HEK293 (cell line): Measurements from ENCODE around the gene MRS2.
A peak's percentile ranks its signal among the peaks of the same experiment; 100 is the strongest.

Experiments
- CTCF ChIP-seq: fragments of 450-650 bp; formaldehyde crosslinking; IDR thresholded peaks from 2 replicates; pipeline ENCODE4 v1.5.1; 2016; ENCODE audit warnings: missing biosample characterization, missing genetic modification characterization
- EGR2 ChIP-seq: fragments of 450-650 bp; formaldehyde crosslinking; IDR thresholded peaks from 2 replicates; pipeline ENCODE4 v1.5.1; 2016; ENCODE audit warnings: low read depth, missing biosample characterization, missing genetic modification characterization
- GLIS2 ChIP-seq: fragments of 450-650 bp; formaldehyde crosslinking; IDR thresholded peaks from 2 replicates; pipeline ENCODE4 v1.5.1; 2016; ENCODE audit warnings: missing biosample characterization, missing genetic modification characterization
- IKZF3 ChIP-seq: fragments of 450-650 bp; IDR thresholded peaks from 2 replicates; pipeline ENCODE4 v1.5.0; 2018; ENCODE audit warnings: missing biosample characterization, mild to moderate bottlenecking, missing genetic modification characterization, moderate library complexity
- KLF9 ChIP-seq: fragments of 450-650 bp; formaldehyde crosslinking; IDR thresholded peaks from 2 replicates; pipeline ENCODE4 v1.5.1; 2016; ENCODE audit warnings: missing biosample characterization, missing genetic modification characterization, low read depth
- OSR2 ChIP-seq: fragments of 450-650 bp; formaldehyde crosslinking; IDR thresholded peaks from 2 replicates; pipeline ENCODE4 v1.5.1; 2016; ENCODE audit warnings: missing biosample characterization, missing genetic modification characterization
- SP7 ChIP-seq: fragments of 450-650 bp; formaldehyde crosslinking; IDR thresholded peaks from 2 replicates; pipeline ENCODE4 v1.5.1; 2016; ENCODE audit warnings: missing biosample characterization, missing genetic modification characterization
- ZBTB21 ChIP-seq: fragments of 450-650 bp; formaldehyde crosslinking; IDR thresholded peaks from 2 replicates; pipeline ENCODE4 v1.5.1; 2017; ENCODE audit warnings: missing biosample characterization, missing genetic modification characterization
- ZEB2 ChIP-seq: fragments of 450-650 bp; formaldehyde crosslinking; IDR thresholded peaks from 2 replicates; pipeline ENCODE4 v1.5.1; 2016; ENCODE audit warnings: missing biosample characterization, missing genetic modification characterization
- ZFHX2 ChIP-seq: fragments of 450-650 bp; formaldehyde crosslinking; conservative IDR thresholded peaks from 2 replicates; pipeline ENCODE4 v1.5.1; 2016; ENCODE audit warnings: missing biosample characterization, missing genetic modification characterization
- ZFP69B ChIP-seq: fragments of 450-650 bp; formaldehyde crosslinking; IDR thresholded peaks from 2 replicates; pipeline ENCODE4 v1.5.1; 2016; ENCODE audit warnings: missing biosample characterization, missing genetic modification characterization
- ZIC2 ChIP-seq: fragments of 450-650 bp; formaldehyde crosslinking; IDR thresholded peaks from 2 replicates; pipeline ENCODE4 v1.5.1; 2016; ENCODE audit warnings: missing biosample characterization, missing genetic modification characterization
- ZNF10 ChIP-seq: fragments of 450-650 bp; formaldehyde crosslinking; IDR thresholded peaks from 2 replicates; pipeline ENCODE4 v1.5.1; 2017; ENCODE audit warnings: missing biosample characterization, missing genetic modification characterization
- ZNF121 ChIP-seq: fragments of 450-650 bp; formaldehyde crosslinking; IDR thresholded peaks from 2 replicates; pipeline ENCODE4 v1.5.1; 2016; ENCODE audit warnings: missing biosample characterization, missing genetic modification characterization
- ZNF146 ChIP-seq: fragments of 450-650 bp; formaldehyde crosslinking; IDR thresholded peaks from 2 replicates; pipeline ENCODE4 v1.5.1; 2016; ENCODE audit warnings: missing biosample characterization, missing genetic modification characterization
- ZNF169 ChIP-seq: fragments of 450-650 bp; formaldehyde crosslinking; IDR thresholded peaks from 2 replicates; pipeline ENCODE4 v1.5.1; 2016; ENCODE audit warnings: missing biosample characterization, missing genetic modification characterization
- ZNF2 ChIP-seq: fragments of 450-650 bp; formaldehyde crosslinking; IDR thresholded peaks from 2 replicates; pipeline ENCODE4 v1.5.1; 2016; ENCODE audit warnings: missing biosample characterization, missing genetic modification characterization
- ZNF335 ChIP-seq: fragments of 450-650 bp; formaldehyde crosslinking; conservative IDR thresholded peaks from 2 replicates; pipeline ENCODE4 v1.5.1; 2016; ENCODE audit warnings: missing biosample characterization, missing genetic modification characterization
- ZNF423 ChIP-seq: fragments of 450-650 bp; formaldehyde crosslinking; IDR thresholded peaks from 2 replicates; pipeline ENCODE4 v1.5.1; 2016; ENCODE audit warnings: missing biosample characterization, missing genetic modification characterization
- ZNF426 ChIP-seq: fragments of 450-650 bp; formaldehyde crosslinking; IDR thresholded peaks from 2 replicates; pipeline ENCODE4 v1.5.1; 2017; ENCODE audit warnings: missing biosample characterization, missing genetic modification characterization, mild to moderate bottlenecking, inconsistent platforms, moderate library complexity
- ZNF48 ChIP-seq: fragments of 450-650 bp; formaldehyde crosslinking; IDR thresholded peaks from 2 replicates; pipeline ENCODE4 v1.5.1; 2016; ENCODE audit warnings: missing biosample characterization, missing genetic modification characterization
- ZNF529 ChIP-seq: fragments of 450-650 bp; formaldehyde crosslinking; IDR thresholded peaks from 2 replicates; pipeline ENCODE4 v1.5.1; 2017; ENCODE audit warnings: missing genetic modification characterization, missing biosample characterization; ENCODE audit not compliant: insufficient replicate concordance
- ZNF747 ChIP-seq: fragments of 450-650 bp; formaldehyde crosslinking; IDR thresholded peaks from 2 replicates; pipeline ENCODE4 v1.5.1; 2016; ENCODE audit warnings: missing biosample characterization, missing genetic modification characterization
- ZNF776 ChIP-seq: fragments of 450-650 bp; formaldehyde crosslinking; IDR thresholded peaks from 2 replicates; pipeline ENCODE4 v1.5.0; 2017; ENCODE audit warnings: missing biosample characterization, missing genetic modification characterization, borderline replicate concordance
- ZSCAN4 ChIP-seq: fragments of 450-650 bp; formaldehyde crosslinking; IDR thresholded peaks from 2 replicates; pipeline ENCODE4 v1.5.1; 2017; ENCODE audit warnings: missing biosample characterization, missing genetic modification characterization
- TF ChIP-seq, protein P1 (sequence below): sonication (generic); formaldehyde crosslinking; IDR thresholded peaks from 2 replicates; pipeline ENCODE4 v1.8.1; 2022; ENCODE audit warnings: mild to moderate bottlenecking, moderate library complexity, missing genetic modification reagents
- TF ChIP-seq, protein P2 (sequence below): fragments of 450-650 bp; formaldehyde crosslinking; IDR thresholded peaks from 2 replicates; pipeline ENCODE4 v1.5.1; 2016; ENCODE audit warnings: missing biosample characterization, missing genetic modification characterization
- TF ChIP-seq, protein P3 (sequence below): fragments of 450-650 bp; formaldehyde crosslinking; IDR thresholded peaks from 2 replicates; pipeline ENCODE4 v1.5.1; 2016; ENCODE audit warnings: missing biosample characterization, missing genetic modification characterization
- TF ChIP-seq, protein P4 (sequence below): fragments of 450-650 bp; formaldehyde crosslinking; IDR thresholded peaks from 2 replicates; pipeline ENCODE4 v1.5.1; 2017; ENCODE audit warnings: missing biosample characterization, mild to moderate bottlenecking, missing genetic modification characterization, moderate library complexity

MRS2 gene

GRCh38 chr6:24357336-24358218, 45.2 kb upstream of the MRS2 start, which contains the start of gene DCDC2 (continued):
- peak; percentile 97 for TF ChIP-seq ZNF10 (tag by site-specific recombination)
- 0 out of 2 replicates have a peak, but pooled peaks have one; percentile 14 for TF ChIP-seq ZNF423 (tag by site-specific recombination)
- no peak for TF ChIP-seq ZNF426
- TF ChIP-seq ZFP69B (tag by site-specific recombination) = peak; percentile 14; the same call in 1 of the 2 replicates
- TF ChIP-seq ZNF747 (tag by site-specific recombination) = no peak
- peak; percentile 76 for TF ChIP-seq ZIC2 (tag by site-specific recombination)
- TF ChIP-seq ZBTB21 = peak; percentile 59
- TF ChIP-seq ZFHX2 (tag by site-specific recombination) = peak; percentile 68
- TF ChIP-seq ZNF121 (tag by site-specific recombination) = peak; percentile 15; the same call in 1 of the 2 replicates
- no peak for TF ChIP-seq IKZF3 (tag by site-specific recombination)
- TF ChIP-seq, protein P1, sequence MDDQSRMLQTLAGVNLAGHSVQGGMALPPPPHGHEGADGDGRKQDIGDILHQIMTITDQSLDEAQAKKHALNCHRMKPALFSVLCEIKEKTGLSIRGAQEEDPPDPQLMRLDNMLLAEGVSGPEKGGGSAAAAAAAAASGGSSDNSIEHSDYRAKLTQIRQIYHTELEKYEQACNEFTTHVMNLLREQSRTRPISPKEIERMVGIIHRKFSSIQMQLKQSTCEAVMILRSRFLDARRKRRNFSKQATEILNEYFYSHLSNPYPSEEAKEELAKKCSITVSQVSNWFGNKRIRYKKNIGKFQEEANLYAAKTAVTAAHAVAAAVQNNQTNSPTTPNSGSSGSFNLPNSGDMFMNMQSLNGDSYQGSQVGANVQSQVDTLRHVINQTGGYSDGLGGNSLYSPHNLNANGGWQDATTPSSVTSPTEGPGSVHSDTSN = 0 out of 2 replicates have a peak, but pooled peaks have one; percentile 65
- peak; percentile 85 for TF ChIP-seq OSR2 (tag by site-specific recombination)
- no peak for TF ChIP-seq ZNF529
- TF ChIP-seq ZNF335 (tag by site-specific recombination) = peak; percentile 99
- TF ChIP-seq ZEB2 (tag by site-specific recombination) = peak; percentile 80
- TF ChIP-seq, protein P2, sequence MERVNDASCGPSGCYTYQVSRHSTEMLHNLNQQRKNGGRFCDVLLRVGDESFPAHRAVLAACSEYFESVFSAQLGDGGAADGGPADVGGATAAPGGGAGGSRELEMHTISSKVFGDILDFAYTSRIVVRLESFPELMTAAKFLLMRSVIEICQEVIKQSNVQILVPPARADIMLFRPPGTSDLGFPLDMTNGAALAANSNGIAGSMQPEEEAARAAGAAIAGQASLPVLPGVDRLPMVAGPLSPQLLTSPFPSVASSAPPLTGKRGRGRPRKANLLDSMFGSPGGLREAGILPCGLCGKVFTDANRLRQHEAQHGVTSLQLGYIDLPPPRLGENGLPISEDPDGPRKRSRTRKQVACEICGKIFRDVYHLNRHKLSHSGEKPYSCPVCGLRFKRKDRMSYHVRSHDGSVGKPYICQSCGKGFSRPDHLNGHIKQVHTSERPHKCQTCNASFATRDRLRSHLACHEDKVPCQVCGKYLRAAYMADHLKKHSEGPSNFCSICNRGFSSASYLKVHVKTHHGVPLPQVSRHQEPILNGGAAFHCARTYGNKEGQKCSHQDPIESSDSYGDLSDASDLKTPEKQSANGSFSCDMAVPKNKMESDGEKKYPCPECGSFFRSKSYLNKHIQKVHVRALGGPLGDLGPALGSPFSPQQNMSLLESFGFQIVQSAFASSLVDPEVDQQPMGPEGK (tag by site-specific recombination) = peak; percentile 78
- peak; percentile 55; the same call in 1 of the 2 replicates for TF ChIP-seq ZNF146 (tag by site-specific recombination)
- TF ChIP-seq KLF9 (tag by site-specific recombination) = 0 out of 2 replicates have a peak, but pooled peaks have one; percentile 57
- TF ChIP-seq, protein P3, sequence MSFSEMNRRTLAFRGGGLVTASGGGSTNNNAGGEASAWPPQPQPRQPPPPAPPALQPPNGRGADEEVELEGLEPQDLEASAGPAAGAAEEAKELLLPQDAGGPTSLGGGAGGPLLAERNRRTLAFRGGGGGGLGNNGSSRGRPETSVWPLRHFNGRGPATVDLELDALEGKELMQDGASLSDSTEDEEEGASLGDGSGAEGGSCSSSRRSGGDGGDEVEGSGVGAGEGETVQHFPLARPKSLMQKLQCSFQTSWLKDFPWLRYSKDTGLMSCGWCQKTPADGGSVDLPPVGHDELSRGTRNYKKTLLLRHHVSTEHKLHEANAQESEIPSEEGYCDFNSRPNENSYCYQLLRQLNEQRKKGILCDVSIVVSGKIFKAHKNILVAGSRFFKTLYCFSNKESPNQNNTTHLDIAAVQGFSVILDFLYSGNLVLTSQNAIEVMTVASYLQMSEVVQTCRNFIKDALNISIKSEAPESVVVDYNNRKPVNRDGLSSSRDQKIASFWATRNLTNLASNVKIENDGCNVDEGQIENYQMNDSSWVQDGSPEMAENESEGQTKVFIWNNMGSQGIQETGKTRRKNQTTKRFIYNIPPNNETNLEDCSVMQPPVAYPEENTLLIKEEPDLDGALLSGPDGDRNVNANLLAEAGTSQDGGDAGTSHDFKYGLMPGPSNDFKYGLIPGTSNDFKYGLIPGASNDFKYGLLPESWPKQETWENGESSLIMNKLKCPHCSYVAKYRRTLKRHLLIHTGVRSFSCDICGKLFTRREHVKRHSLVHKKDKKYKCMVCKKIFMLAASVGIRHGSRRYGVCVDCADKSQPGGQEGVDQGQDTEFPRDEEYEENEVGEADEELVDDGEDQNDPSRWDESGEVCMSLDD = peak; percentile 63; the same call in 1 of the 2 replicates
- TF ChIP-seq, protein P4, sequence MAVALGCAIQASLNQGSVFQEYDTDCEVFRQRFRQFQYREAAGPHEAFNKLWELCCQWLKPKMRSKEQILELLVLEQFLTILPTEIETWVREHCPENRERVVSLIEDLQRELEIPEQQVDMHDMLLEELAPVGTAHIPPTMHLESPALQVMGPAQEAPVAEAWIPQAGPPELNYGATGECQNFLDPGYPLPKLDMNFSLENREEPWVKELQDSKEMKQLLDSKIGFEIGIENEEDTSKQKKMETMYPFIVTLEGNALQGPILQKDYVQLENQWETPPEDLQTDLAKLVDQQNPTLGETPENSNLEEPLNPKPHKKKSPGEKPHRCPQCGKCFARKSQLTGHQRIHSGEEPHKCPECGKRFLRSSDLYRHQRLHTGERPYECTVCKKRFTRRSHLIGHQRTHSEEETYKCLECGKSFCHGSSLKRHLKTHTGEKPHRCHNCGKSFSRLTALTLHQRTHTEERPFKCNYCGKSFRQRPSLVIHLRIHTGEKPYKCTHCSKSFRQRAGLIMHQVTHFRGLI = no peak
- peak; percentile 54 for TF ChIP-seq EGR2 (tag by site-specific recombination)
- TF ChIP-seq GLIS2 (tag by site-specific recombination) = peak; percentile 82
- TF ChIP-seq SP7 (tag by site-specific recombination) = peak; percentile 74; the same call in 1 of the 2 replicates
- peak; percentile 92 for TF ChIP-seq ZSCAN4 (tag by site-specific recombination)
- TF ChIP-seq ZNF169 (tag by site-specific recombination) = no peak
- no peak for TF ChIP-seq ZNF776 (tag by site-specific recombination)
- peak; percentile 55 for TF ChIP-seq CTCF (tag by site-specific recombination)
- peak; percentile 80 for TF ChIP-seq ZNF2 (tag by site-specific recombination)
- no peak for TF ChIP-seq ZNF48 (tag by site-specific recombination)
